NCI-H774 (cell line): ENCODE results near the gene CCDC174.
"Not testable (repeated sequence)": the region's sequence is repeated elsewhere in the genome, so short reads cannot be mapped to it uniquely, and the experiment has no call there.

Source experiments
- DNase-seq: peaks from one replicate; lab custom pipeline; 2025; lab: John Stamatoyannopoulos, UW

The CCDC174 gene

GRCh38 chr3:14652360-14652907, 872 bp downstream of the CCDC174 start:
- DNase-seq: not testable (repeated sequence)

GRCh38 chr3:14657579-14657978, 6.0 kb downstream of the CCDC174 start:
- no peak for DNase-seq

- DNase-seq: no peak
Measured at GRCh38 chr3:14658978-14659377, 7.4 kb downstream of the CCDC174 start.

GRCh38 chr3:14660942-14661341, 9.4 kb downstream of the CCDC174 start:
- DNase-seq: no peak

GRCh38 chr3:14663396-14664135, 12.0 kb downstream of the CCDC174 start:
- DNase-seq: no peak

GRCh38 chr3:14664170-14664569, 12.6 kb downstream of the CCDC174 start:
- DNase-seq: no peak

GRCh38 chr3:14672588-14672987, 21.0 kb downstream of the CCDC174 start:
- no peak for DNase-seq

GRCh38 chr3:14674841-14675240, 23.3 kb downstream of the CCDC174 start, which contains the start of gene C3orf20:
Gene C3orf20 (plus strand): TSS chr3:14675141. CDS start chr3:14682714, 7,573 bp downstream.
- no peak for DNase-seq

- no peak for DNase-seq
Measured at GRCh38 chr3:14676881-14677280, 25.3 kb downstream of the CCDC174 start.

GRCh38 chr3:14678015-14678503, 26.5 kb downstream of the CCDC174 start:
- DNase-seq: no peak

- no peak for DNase-seq
Measured at GRCh38 chr3:14680115-14680514, 28.6 kb downstream of the CCDC174 start.

GRCh38 chr3:14680716-14681115, 29.2 kb downstream of the CCDC174 start:
- DNase-seq: no peak

- DNase-seq: no peak
Measured at GRCh38 chr3:14684447-14684846, 32.9 kb downstream of the CCDC174 start.

GRCh38 chr3:14685179-14685578, 33.6 kb downstream of the CCDC174 start:
- DNase-seq: no peak

- DNase-seq: peak; percentile 11
Measured at GRCh38 chr3:14687360-14687759, 35.8 kb downstream of the CCDC174 start.

GRCh38 chr3:14688525-14688924, 37.0 kb downstream of the CCDC174 start:
- DNase-seq: no peak

- no peak for DNase-seq
Measured at GRCh38 chr3:14689247-14689980, 37.9 kb downstream of the CCDC174 start.

- DNase-seq: no peak
Measured at GRCh38 chr3:14691239-14691638, 39.7 kb downstream of the CCDC174 start.

- DNase-seq: no peak
Measured at GRCh38 chr3:14691719-14692118, 40.2 kb downstream of the CCDC174 start.

GRCh38 chr3:14698601-14699244, 47.2 kb downstream of the CCDC174 start:
- no peak for DNase-seq

GRCh38 chr3:14699643-14700042, 48.1 kb downstream of the CCDC174 start:
- DNase-seq: no peak

GRCh38 chr3:14700891-14701290, 49.3 kb downstream of the CCDC174 start:
- no peak for DNase-seq
